Measurements from ENCODE around the gene CD55.
"Not testable (repeated sequence)": the region's sequence is repeated elsewhere in the genome, so short reads cannot be mapped to it uniquely, and the experiment has no call there.

Gene CD55

GRCh38 chr1:207305489-207305873 lies 16.0 kb upstream of the CD55 start:
- DNase-seq: no peak

DNA sequence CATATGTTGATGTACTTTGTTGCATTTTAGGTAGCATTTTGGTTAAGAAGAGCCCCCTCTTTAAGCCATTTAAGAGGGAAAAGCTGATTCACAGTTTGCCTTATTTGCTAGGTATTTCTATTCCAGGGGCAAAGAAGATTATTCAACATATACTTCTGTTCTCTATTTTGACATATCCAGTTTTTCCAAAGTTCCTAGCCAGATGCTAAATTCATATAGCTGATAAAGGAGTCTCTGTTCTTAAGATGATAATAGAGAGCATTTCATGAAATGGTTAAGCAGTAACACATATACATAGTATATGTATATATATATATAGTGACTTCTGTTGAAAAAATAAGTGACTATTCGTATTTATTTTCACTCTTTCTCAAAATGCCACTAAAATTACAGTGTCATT lies 15.5 kb upstream of the CD55 start:
- DNase-seq: no peak

DNA sequence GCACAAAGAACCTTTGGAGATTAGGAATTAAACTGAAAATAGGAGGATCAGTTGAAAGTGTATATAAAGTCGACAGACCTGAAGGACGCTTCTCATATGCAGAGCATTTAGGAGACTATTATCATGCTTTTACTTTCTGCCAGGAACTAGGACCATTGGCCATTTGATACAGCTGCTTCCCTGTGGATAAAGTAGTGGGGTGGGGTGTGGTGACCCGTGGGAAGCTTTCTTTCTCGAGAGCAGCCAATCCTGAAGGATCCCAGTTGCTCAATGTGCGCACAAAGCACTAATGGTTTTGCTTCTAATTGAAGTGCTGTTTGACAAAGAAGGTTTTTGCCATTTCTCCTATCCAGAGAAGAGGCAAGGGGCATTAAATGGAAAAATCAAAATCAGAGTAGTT lies 14.9 kb upstream of the CD55 start:
- no peak for DNase-seq

DNA sequence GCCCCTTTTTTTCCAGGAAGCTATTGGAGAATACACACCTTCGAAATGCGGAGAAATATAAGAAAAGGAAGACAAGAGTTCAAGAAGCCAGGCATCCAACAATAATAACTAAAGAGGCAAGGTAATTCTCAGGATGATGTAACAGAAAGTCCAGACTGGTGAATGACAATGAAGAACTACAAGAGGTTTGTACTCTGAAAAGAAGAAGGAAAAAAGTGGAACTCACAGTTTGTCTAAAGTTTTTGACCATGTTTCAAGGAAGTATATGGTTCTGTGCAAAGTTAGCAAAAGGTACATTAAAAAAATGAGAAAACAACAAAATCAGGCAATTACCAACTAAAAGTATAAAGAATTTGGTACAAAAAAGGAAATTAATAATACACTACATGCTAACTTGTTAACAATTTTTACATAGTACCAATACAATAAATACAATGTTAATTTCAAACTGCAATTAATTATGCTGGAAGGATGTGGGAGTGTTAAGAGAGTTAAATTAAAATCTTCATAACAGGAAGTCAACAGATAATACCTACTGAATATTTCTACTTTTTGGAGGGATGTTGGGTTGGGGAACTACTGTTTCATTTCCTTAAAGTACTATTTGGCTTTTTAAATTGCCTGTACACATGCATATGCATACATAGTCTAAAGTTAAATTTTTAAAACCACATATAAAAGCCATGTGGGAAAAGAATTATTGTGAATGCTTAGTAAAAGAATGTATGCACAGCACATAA lies 12.9 kb upstream of the CD55 start:
- no peak for DNase-seq

GRCh38 chr1:207309745-207310273 lies 11.7 kb upstream of the CD55 start:
- DNase-seq: no peak

DNA sequence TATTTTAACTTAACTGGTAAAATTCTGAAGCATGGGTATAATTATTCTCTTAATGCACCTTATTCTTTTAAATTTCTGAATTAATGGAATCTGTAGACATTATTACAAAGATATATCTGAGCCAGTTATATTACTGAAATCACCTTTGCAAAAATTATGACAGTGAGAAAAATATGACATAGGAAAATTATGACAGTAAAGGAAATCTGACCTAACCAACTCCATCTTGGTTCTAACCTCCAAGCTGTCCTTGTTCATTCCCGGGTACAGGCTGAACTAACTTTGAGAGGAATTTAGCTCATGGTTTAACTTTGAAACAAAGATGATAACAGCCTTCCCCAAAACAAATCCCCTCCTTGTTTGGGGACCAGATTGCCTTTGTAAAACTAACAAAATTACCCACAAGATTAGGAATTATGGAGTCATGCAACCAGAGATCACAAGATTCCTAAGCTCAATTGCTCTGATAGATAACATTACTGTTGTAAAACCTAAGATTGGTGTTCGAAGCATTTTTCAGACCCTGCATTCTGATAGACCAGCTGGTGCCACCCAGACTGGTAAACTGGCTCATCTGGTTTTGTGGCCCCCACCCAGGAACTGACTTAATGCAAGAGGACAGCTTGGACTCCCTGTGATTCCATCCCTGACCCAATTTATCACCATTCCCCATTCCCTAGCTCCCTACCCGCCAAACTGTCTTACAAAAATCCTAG lies 9.4 kb upstream of the CD55 start:
- DNase-seq: no peak

DNA sequence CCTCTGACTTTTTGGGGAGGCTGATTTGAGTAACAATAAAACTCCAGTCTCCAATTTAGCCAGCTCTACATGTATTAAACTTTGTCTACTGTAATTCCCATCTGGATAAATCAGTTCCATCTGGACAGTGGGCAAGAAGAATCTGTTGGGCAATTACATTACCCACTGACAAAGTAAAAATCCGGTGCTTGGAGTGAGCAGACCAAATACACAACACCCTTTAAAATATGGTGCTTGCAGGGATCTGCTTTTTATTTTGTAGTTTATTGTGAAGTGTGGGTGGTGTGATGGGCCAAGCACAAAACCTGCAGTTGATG lies 8.9 kb upstream of the CD55 start:
- DNase-seq: no peak

- DNase-seq: no peak
Observed at GRCh38 chr1:207313131-207313530, 8.3 kb upstream of the CD55 start.

- no peak for DNase-seq
Observed at GRCh38 chr1:207314816-207315215, 6.7 kb upstream of the CD55 start.

- no peak for DNase-seq
Observed at GRCh38 chr1:207315435-207315834, 6.0 kb upstream of the CD55 start.

DNA sequence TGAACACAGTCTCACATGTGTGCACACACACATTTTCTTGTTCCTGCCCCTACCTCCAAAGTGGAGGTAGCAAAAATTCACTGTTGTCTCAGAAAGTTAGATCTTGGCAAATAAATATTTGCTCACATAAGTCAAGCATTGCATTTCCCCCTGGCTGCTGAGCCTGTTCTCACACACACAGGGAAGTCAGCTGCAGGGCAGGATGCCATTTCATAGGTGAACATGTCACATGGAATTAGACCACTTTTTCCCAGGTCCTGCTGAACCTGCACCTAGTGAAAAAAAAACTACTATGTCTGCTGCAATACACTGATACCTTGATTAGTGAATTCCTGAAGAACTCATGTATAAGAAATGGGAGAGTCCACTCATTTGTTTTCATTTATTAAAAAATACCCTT lies 5.3 kb upstream of the CD55 start:
- no peak for DNase-seq

GRCh38 chr1:207316622-207317391 lies 4.7 kb upstream of the CD55 start:
- DNase-seq: no peak

DNA sequence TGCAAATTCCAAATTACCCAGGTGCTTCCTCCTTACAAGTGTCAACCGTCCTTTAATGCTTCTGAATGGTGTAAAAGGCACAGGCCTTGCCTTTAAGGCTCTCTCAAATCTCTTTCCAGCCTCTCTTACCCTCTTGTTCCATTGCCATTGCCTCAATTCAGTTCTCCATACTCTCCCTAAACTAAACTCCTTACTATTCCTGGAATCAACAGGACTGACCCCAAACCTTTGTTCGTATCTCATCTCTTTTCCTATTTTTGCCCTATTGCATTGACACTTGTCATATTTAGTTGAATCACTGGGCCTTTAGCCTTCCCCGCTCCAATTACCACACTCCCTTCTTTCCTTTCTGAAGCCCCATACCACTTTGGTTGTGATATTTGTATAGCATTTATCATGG lies 3.9 kb upstream of the CD55 start:
- no peak for DNase-seq

DNA sequence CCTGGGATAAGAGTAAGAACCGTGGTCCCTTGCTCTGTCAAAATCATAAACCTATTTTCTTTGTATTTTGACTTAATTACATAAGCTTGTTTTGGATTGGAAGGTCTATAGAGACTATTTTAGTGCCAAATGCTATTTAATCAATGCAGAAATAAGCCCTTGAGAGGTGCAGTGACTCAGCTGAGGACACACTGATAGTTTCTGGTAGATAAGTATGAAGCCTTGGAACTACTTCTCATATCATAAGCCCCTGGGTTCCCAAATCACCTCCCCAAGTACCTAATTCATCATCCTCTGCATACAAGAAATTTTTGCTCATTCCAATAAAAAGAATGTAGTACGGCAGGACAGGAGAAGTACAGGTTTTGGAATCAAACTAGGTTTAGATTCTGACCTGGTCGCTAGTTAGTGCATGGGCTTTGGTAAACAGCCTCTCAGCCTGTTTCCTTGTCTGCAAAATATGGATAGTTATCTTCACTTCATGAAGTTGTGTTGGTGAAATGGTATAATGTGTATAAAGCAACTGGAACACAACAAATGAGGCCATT lies 3.3 kb upstream of the CD55 start:
- no peak for DNase-seq

DNA sequence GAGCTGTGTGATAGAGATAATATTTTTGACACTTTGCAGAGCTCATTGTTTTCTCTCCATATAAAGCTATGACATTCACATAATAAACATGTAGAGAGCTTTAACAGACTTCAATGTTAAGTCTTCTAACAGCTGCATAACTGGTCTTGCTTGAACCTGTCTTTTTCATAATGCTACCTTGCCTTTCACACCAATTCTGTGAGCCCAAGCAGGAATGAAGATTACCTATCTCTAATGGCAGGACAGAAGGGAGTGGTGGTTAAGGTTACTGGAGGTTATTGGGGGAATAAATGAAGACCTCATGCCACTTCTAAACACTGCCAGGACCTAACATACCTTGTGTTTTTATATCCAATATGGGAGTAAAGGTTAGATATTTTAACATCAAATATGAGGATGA lies 2.3 kb upstream of the CD55 start:
- DNase-seq: no peak

- DNase-seq: not testable (repeated sequence)
Observed at GRCh38 chr1:207320105-207320504, 1.4 kb upstream of the CD55 start.

- DNase-seq: peak in 17 of 56 donors; percentile 24 to 74 (median 45)
Observed at GRCh38 chr1:207321790-207322645, 540 bp downstream of the CD55 start.

DNA sequence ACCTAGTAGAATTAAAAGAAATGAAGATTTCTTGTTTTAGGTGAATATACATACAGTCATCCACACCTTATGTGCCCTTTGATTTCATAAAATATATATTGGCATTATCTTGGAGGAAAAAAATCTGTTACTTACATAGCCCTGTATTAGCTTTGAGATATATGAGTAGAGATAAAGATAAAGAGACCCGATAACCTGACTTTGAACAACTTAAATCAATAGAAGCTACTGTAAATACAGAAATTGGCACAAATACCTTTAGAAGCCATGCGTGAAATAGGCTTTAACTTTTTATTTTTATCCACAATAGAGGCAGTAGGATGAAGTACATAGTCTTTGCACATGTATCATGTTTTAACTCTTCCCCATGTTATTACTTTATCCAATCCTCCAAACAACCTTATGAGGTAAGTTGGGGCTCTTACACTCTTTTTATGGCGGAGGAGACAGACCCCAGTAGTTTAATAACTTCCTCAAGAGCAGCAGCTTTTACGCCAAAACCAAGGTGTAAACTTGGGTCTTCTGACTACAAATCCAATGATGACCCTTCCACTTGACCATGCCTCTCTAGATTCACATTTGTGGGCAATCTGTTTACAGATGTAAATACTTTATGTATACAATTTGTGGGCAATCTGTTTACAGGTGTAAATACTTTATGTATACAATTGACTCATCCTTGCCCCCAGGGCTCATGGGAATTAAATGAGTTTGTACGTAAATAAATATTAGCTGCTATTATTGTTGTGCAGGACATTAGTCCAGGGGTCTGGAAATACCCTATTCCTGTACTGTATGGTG lies 2.1 kb downstream of the CD55 start:
- no peak for DNase-seq

GRCh38 chr1:207328004-207328403 lies 6.5 kb downstream of the CD55 start:
- DNase-seq: no peak

- DNase-seq: no peak
Observed at GRCh38 chr1:207328908-207329440, 7.5 kb downstream of the CD55 start.
